BE2C (cell line): Measurements from ENCODE around the gene ZC3H12D.

Experiments used
- DNase-seq: peaks from one replicate; pipeline ENCODE4 v3.0.0-alpha.2; 2020
- H3K27me3 ChIP-seq: fragments of 250-450 bp; sonication (Bioruptor Pico); 2 replicates; pipeline ENCODE4 v1.5.1; 2020; ENCODE audit warnings: mild to moderate bottlenecking
- H3K36me3 ChIP-seq: fragments of 250-450 bp; sonication (Bioruptor Pico); 2 replicates; pipeline ENCODE4 v1.5.1; 2020; ENCODE audit warnings: mild to moderate bottlenecking
- H3K4me1 ChIP-seq: fragments of 250-450 bp; sonication (Bioruptor Pico); 2 replicates; pipeline ENCODE4 v1.5.1; 2020
- H3K4me3 ChIP-seq: 2 replicates; pipeline ENCODE4 v1.5.1; 2011; ENCODE audit warnings: low read depth, low read length
- H3K9me3 ChIP-seq: fragments of 250-450 bp; sonication (Bioruptor Pico); 2 replicates; pipeline ENCODE4 v1.5.1; 2020
- TF ChIP-seq, protein P1 (sequence below): IDR thresholded peaks from 2 replicates; pipeline ENCODE4 v1.5.1; 2012; ENCODE audit warnings: mild to moderate bottlenecking, low read depth, low read length

ZC3H12D gene

DNA sequence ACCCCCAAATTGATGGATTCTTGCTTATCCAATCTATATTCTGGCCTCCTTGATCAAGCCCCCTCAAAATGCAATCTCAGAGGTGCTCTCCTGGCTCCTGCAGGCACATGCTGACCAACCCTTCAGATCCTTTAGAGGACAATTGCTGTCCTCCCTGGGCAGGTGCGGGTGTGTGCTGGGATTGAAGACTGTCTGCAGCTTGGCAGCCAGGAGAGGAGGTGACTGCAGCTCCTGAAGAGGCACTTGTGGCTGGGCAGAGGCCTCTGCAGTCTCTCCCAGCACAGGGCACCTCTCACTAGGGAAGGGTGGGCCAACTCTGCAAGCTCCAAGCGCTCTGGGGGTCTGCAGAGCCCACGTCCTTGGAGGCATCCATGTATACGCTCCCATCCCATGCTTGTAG, 56.2 kb downstream of the ZC3H12D start:
- TF ChIP-seq, protein P1, sequence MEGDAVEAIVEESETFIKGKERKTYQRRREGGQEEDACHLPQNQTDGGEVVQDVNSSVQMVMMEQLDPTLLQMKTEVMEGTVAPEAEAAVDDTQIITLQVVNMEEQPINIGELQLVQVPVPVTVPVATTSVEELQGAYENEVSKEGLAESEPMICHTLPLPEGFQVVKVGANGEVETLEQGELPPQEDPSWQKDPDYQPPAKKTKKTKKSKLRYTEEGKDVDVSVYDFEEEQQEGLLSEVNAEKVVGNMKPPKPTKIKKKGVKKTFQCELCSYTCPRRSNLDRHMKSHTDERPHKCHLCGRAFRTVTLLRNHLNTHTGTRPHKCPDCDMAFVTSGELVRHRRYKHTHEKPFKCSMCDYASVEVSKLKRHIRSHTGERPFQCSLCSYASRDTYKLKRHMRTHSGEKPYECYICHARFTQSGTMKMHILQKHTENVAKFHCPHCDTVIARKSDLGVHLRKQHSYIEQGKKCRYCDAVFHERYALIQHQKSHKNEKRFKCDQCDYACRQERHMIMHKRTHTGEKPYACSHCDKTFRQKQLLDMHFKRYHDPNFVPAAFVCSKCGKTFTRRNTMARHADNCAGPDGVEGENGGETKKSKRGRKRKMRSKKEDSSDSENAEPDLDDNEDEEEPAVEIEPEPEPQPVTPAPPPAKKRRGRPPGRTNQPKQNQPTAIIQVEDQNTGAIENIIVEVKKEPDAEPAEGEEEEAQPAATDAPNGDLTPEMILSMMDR: no peak
- H3K27me3 ChIP-seq: no peaks in the 10 kb centered on the region
- H3K4me1 ChIP-seq: no peaks in the 10 kb centered on the region
- no peaks in the 10 kb centered on the region for H3K9me3 ChIP-seq
- no peak overlapping the region for H3K4me3 ChIP-seq
- no peaks in the 10 kb centered on the region for H3K36me3 ChIP-seq
- no peak for DNase-seq

GRCh38 chr6:149425754-149426153, 59.1 kb downstream of the ZC3H12D start:
- no peaks in the 10 kb centered on the region for H3K27me3 ChIP-seq
- TF ChIP-seq, protein P1: no peak
- no peak for DNase-seq
- no peaks in the 10 kb centered on the region for H3K9me3 ChIP-seq
- H3K4me1 ChIP-seq: no peaks in the 10 kb centered on the region
- H3K36me3 ChIP-seq: no peaks in the 10 kb centered on the region
- H3K4me3 ChIP-seq: no peak overlapping the region

GRCh38 chr6:149425224-149425623, 59.6 kb downstream of the ZC3H12D start:
- TF ChIP-seq, protein P1: no peak
- Histone ChIP-seq H3K4me3 (no peak overlapping the region), H3K9me3 (no peaks in the 10 kb centered on the region), H3K36me3 (no peaks in the 10 kb centered on the region), H3K4me1 (no peaks in the 10 kb centered on the region), H3K27me3 (no peaks in the 10 kb centered on the region)
- no peak for DNase-seq

GRCh38 chr6:149423964-149424440, 60.8 kb downstream of the ZC3H12D start:
- no peak for DNase-seq
- Histone ChIP-seq H3K27me3 (no peaks in the 10 kb centered on the region), H3K4me3 (no peak overlapping the region), H3K9me3 (no peaks in the 10 kb centered on the region), H3K36me3 (no peaks in the 10 kb centered on the region), H3K4me1 (no peaks in the 10 kb centered on the region)
- TF ChIP-seq, protein P1: no peak

DNA sequence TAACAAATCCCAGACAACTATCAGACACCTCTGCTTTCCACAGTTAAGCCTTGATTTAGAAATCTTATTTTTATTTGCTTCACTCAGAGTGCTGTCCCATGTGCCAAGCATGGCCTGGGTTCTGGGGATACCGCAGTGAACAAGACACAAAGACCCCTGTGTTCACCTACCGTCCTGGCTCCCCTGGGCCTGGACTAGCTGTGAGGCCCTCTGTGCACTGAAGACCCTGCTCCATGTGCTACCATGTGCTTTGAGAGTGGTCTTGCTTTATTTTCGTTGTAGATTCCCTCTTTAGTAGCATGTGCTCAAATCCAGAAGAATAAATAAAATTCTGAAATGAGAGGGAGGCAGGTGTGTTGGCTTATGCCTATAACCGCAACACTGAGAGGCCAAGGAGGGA, 62.2 kb downstream of the ZC3H12D start:
- Histone ChIP-seq H3K27me3 (no peaks in the 10 kb centered on the region), H3K9me3 (no peaks in the 10 kb centered on the region), H3K4me3 (no peak overlapping the region), H3K4me1 (no peaks in the 10 kb centered on the region), H3K36me3 (no peaks in the 10 kb centered on the region)
- TF ChIP-seq, protein P1: no peak
- no peak for DNase-seq

GRCh38 chr6:149421132-149421531, 63.7 kb downstream of the ZC3H12D start:
- Histone ChIP-seq H3K36me3 (no peaks in the 10 kb centered on the region), H3K9me3 (no peaks in the 10 kb centered on the region)
- no peak for DNase-seq

More at GRCh38 chr6:149421132-149421531, 63.7 kb downstream of the ZC3H12D start:
- no peaks in the 10 kb centered on the region for H3K4me1 ChIP-seq
- no peaks in the 10 kb centered on the region for H3K27me3 ChIP-seq
- TF ChIP-seq, protein P1: no peak
- H3K4me3 ChIP-seq: no peak overlapping the region
